Thoracic aorta endothelial cell (primary cell): Measurements from ENCODE around the gene SOCS4. TPM values are rescaled to one million over a fixed set of nuclear protein-coding genes. Genes with fewer than 3 reads are reported as not detected.

Experiments used
- total RNA-seq: library from RNA; depleted of rRNA; stranded (reverse); fragments of >200 nt; gene quantifications from 2 replicates; pipeline ENCODE4 v1.2.3, GENCODE V29; 2012

SOCS4 gene, protein sequence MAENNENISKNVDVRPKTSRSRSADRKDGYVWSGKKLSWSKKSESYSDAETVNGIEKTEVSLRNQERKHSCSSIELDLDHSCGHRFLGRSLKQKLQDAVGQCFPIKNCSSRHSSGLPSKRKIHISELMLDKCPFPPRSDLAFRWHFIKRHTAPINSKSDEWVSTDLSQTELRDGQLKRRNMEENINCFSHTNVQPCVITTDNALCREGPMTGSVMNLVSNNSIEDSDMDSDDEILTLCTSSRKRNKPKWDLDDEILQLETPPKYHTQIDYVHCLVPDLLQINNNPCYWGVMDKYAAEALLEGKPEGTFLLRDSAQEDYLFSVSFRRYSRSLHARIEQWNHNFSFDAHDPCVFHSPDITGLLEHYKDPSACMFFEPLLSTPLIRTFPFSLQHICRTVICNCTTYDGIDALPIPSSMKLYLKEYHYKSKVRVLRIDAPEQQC
- total RNA-seq: 40.2 and 50.1 TPM in 2 replicates

DNA sequence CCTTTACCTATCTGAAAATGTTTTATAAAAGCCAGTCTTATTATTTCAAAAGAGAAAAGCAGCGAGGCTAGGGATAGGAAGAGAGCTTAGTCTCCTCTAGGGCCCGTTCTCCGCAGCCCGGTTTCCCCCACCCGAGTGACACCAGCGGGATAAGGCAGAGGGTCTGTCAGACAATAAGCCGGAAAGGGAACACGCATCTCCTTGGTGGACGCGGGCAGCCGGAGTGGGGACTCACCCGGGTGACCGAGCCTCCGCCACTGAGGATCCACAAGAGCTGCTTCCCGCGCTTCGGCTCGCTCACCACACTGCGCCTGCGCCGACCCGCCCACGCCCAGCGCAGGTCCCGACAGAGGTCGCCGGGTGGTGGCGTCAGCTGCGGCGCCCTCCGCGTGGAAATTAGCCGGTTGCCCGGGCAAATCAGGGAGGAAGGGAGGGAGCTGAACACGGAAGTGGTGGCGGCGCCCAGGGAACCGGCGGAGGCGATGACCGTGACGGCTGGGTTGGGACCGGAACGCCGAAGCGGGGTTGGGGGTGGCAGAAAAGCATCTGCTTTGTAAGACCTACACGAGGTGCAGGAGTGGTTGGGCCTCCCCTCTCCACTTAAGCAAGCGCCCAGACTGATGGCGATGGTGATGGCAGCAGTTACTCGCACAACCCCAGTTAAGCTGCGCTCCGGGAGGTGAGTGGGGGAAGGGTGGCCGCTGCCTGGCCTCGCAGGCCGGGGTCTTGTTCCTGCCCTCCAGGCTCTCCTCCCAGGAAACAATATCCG is at the start of gene SOCS4, which contains the start of gene WDHD1:
Gene SOCS4, plus strand, starts transcription at position 444 of the 769 bp plus-strand sequence. CDS start 15,806 bp downstream, outside the sequence.
Gene WDHD1, minus strand, starts transcription at position 307 of the 769 bp plus-strand sequence. CDS start 312 bp downstream, outside the sequence.

DNA sequence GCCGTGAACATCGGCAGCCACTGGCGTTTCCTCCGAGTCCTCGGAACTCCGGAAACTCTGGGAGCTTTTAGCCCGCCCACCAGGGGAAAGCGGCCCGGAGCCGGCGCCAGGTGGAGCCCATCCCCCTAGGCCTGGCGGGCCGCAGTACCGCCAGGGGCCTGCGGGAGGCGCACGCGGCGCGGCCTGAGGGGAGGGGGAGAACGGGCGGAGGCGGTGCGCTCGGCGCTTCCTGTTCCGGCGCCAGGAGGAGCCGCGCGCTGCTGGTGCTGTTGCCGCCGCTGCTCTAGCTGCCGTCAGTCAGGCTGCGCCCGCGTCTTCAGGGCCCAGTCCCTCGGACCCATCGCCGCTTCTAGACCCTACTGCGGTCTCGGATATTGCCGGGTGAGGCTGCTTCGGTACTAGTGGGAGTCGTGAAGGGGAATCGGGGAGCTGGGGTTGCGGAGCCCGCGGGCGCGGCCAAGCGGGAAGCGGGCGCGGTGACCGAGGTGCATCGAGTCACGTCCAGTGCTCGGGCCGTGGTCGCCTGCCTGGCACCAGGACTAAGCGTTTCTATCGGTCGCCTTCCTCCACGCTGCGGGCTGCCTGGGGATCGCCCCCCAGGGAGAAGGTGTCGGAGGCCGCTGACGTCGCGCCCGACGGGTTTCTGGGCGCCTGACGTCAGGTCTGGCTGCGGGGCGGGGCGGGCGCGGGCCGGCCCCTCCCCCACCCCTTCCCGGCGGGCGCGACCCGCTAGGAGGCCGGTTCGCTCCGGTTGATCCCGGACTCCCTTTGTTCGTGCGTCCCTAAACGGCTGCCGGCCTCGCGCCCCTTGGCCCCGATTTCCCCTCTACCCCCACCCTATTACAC is 24.6 kb downstream of the SOCS4 start, which contains the start of gene MAPK1IP1L:
Gene MAPK1IP1L, plus strand, starts transcription at position 225 of the 846 bp plus-strand sequence. CDS start 10,037 bp downstream, outside the sequence.

Other genes with a start within 250 kb of the SOCS4 start
- gene GCH1, start 124.4 kb upstream of the SOCS4 start, total RNA-seq: 3.3 and 5.0 TPM in 2 replicates
- 23.9 and 31.1 TPM in 2 replicates for gene WDHD1, start 137 bp upstream of the SOCS4 start, total RNA-seq
- gene MAPK1IP1L, start 24.4 kb downstream of the SOCS4 start, total RNA-seq: 88.6 and 92.5 TPM in 2 replicates
- 34.6 and 37.5 TPM in 2 replicates for gene LGALS3, start 102.0 kb downstream of the SOCS4 start, total RNA-seq
- gene DLGAP5, start 164.3 kb downstream of the SOCS4 start, total RNA-seq: 89.0 and 149 TPM in 2 replicates
- 20.9 and 26.3 TPM in 2 replicates for gene FBXO34, start 244.2 kb downstream of the SOCS4 start, total RNA-seq